ENCODE measurements around the gene MAST2. TPM values are rescaled to one million over a fixed set of nuclear protein-coding genes. Genes with fewer than 3 reads are reported as not detected.

The MAST2 gene
- total and polyA plus RNA-seq, 2 of the 4 experiments (the other 2 are of a cell fraction): 14.2 to 41.0 TPM

DNA sequence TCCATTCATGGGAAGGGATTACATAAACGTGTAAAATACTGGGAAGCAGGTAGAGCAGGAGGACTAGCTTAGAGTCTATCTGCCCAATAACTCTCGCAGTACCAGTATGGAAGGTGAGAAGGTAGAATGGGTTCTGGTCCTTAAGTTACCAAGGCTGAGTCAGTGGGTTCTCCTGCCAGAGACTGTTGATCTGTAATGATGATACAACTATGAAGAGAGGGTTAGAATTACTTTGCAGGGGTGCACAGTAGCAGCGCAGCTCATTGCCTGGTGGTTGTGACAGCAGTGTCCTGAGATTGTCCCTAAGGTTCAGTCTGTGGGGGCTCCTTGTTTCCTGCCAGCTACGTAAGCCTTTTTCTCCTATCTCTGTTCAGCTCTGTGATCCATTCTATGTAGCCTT lies 2.5 kb upstream of the MAST2 start:
- DNase-seq (no peak), ATAC-seq (ENCODE audit: low read depth) (no peak)
- Histone ChIP-seq H3K18ac (ENCODE audit: low read depth, low read length) (no peak overlapping the region), H4K20me1 (ENCODE audit: insufficient read depth, low read length) (peaks cover 10% of the 10 kb centered on the region), H3K23ac (ENCODE audit: low read depth, low read length) (no peak overlapping the region), H3K4me3 (ENCODE audit: insufficient read depth, low read depth, low read length) (no peak overlapping the region), H3K4me2 (ENCODE audit: low read depth, low read length) (no peak overlapping the region), H2AFZ (replicated peaks; ENCODE audit: low read length, poor library complexity) (no peak overlapping the region), H4K8ac (ENCODE audit: low read depth in 2 of 2, low read length in 2 of 2) (no peak overlapping the region), H2AK9ac (replicated peaks; ENCODE audit: low read depth, low read length, poor library complexity) (no peak overlapping the region), H3K4ac (ENCODE audit: low read depth, low read length) (no peak overlapping the region), H3K79me1 (ENCODE audit: low read depth in 1 of 2, low read length in 2 of 2) (peaks cover 8 to 20% of the 10 kb centered on the region in 2 experiments), H2BK5ac (ENCODE audit: low read depth, low read length, poor library complexity, severe bottlenecking) (no peak overlapping the region), H3K36me3 (ENCODE audit: control insufficient read depth, insufficient read depth, low read length) (no peaks in the 10 kb centered on the region), H4K91ac (ENCODE audit: insufficient read depth, low read depth, low read length) (no peak overlapping the region), H2AK5ac (ENCODE audit: low read depth, low read length) (no peak overlapping the region; the same call in none of the 2 replicates), H3K14ac (replicated peaks; ENCODE audit: low read depth, low read length) (no peak overlapping the region), H3K9ac (ENCODE audit: low read depth, low read length) (no peak overlapping the region), H3K9me1 (ENCODE audit: insufficient read depth, low read length) (peaks cover 5% of the 10 kb centered on the region), H2BK15ac (ENCODE audit: low read depth, low read length) (no peak overlapping the region), H3K27ac (ENCODE audit: insufficient read depth, low read length) (no peak overlapping the region), H3K9me3 (ENCODE audit: control insufficient read depth, insufficient read depth, low read length) (no peaks in the 10 kb centered on the region), H3K4me1 (ENCODE audit: control insufficient read depth, insufficient read depth, low read length) (peaks cover 5% of the 10 kb centered on the region), H4K5ac (ENCODE audit: low read depth, low read length) (no peak overlapping the region), H2BK20ac (ENCODE audit: low read depth, low read length) (no peak overlapping the region), H3K56ac (ENCODE audit: extremely low read depth, insufficient read depth, low read length) (no peak overlapping the region), H2BK120ac (ENCODE audit: low read depth, low read length) (no peak overlapping the region), H3K27me3 (ENCODE audit: control insufficient read depth, insufficient read depth, low read length) (no peaks in the 10 kb centered on the region)
- in situ Hi-C loops (cut with MboI; ENCODE audit: low sequenced_read_pairs): no loop called here
- ChIA-PET CTCF (no interaction called here), POLR2A (ENCODE audit: unreplicated experiment) (no interaction called here)
- dilution Hi-C loops (cut with HindIII; ENCODE audit: low sequenced_read_pairs, unreplicated experiment): no loop called here
- 83% methylated on average over 1 of the region's 4 CpGs; no CpG with 5 or more reads in 1 of the 2 experiments for WGBS, 2 experiments (ENCODE audit: extremely low coverage in 2 of 2, insufficient read length in 1 of 2)
- TF ChIP-seq RCOR1 (IDR thresholded peaks at IDR 0.05; ENCODE audit: insufficient replicate concordance, low read length) (no peak), MAZ (IDR thresholded peaks at IDR 0.05; ENCODE audit: borderline replicate concordance, low read depth, low read length) (no peak), RFX5 (IDR thresholded peaks at IDR 0.05; ENCODE audit: low read depth, low read length) (no peak), SMC3 (IDR thresholded peaks at IDR 0.05; ENCODE audit: low read depth, low read length) (no peak), RAD21 (IDR thresholded peaks at IDR 0.05; ENCODE audit: low read length) (no peak), CHD1 (IDR thresholded peaks at IDR 0.05; ENCODE audit: low read depth, low read length) (no peak), MAFK (IDR thresholded peaks at IDR 0.05; ENCODE audit: low read depth, low read length) (no peak), POLR2A (IDR thresholded peaks at IDR 0.05; ENCODE audit: low read depth, low read length) (no peak), BHLHE40 (IDR thresholded peaks at IDR 0.05; ENCODE audit: low read depth, low read length) (no peak), CEBPB (IDR thresholded peaks at IDR 0.05; ENCODE audit: low read depth, low read length) (no peak), NFE2L2 (IDR thresholded peaks at IDR 0.05; ENCODE audit: low read depth, low read length) (no peak), FOS (IDR thresholded peaks at IDR 0.05; ENCODE audit: low read depth, low read length) (no peak), MXI1 (IDR thresholded peaks at IDR 0.05; ENCODE audit: borderline replicate concordance, low read depth, low read length) (no peak)
- TF ChIP-seq, protein P1, sequence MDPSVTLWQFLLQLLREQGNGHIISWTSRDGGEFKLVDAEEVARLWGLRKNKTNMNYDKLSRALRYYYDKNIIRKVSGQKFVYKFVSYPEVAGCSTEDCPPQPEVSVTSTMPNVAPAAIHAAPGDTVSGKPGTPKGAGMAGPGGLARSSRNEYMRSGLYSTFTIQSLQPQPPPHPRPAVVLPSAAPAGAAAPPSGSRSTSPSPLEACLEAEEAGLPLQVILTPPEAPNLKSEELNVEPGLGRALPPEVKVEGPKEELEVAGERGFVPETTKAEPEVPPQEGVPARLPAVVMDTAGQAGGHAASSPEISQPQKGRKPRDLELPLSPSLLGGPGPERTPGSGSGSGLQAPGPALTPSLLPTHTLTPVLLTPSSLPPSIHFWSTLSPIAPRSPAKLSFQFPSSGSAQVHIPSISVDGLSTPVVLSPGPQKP (IDR thresholded peaks at IDR 0.05; ENCODE audit: borderline replicate concordance, low read depth, low read length): no peak
- TF ChIP-seq, protein P2, sequence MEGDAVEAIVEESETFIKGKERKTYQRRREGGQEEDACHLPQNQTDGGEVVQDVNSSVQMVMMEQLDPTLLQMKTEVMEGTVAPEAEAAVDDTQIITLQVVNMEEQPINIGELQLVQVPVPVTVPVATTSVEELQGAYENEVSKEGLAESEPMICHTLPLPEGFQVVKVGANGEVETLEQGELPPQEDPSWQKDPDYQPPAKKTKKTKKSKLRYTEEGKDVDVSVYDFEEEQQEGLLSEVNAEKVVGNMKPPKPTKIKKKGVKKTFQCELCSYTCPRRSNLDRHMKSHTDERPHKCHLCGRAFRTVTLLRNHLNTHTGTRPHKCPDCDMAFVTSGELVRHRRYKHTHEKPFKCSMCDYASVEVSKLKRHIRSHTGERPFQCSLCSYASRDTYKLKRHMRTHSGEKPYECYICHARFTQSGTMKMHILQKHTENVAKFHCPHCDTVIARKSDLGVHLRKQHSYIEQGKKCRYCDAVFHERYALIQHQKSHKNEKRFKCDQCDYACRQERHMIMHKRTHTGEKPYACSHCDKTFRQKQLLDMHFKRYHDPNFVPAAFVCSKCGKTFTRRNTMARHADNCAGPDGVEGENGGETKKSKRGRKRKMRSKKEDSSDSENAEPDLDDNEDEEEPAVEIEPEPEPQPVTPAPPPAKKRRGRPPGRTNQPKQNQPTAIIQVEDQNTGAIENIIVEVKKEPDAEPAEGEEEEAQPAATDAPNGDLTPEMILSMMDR (conservative IDR thresholded peaks at IDR 0.05; ENCODE audit: low read depth, low read length): no peak
- TF ChIP-seq, protein P3, sequence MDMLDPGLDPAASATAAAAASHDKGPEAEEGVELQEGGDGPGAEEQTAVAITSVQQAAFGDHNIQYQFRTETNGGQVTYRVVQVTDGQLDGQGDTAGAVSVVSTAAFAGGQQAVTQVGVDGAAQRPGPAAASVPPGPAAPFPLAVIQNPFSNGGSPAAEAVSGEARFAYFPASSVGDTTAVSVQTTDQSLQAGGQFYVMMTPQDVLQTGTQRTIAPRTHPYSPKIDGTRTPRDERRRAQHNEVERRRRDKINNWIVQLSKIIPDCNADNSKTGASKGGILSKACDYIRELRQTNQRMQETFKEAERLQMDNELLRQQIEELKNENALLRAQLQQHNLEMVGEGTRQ (IDR thresholded peaks at IDR 0.05; ENCODE audit: low read depth, low read length): no peak
- BruUV-seq (replicated peaks): no TSS peak
- intact Hi-C loops (cut with micrococcal nuclease): loop anchor here (5.0 kb wide), 1 partner anchor 34 kb away; no protein-coding TSS in a partner anchor

Measured in IMR-90 (cell line).